Heart right ventricle (tissue), 16 donors: ENCODE measurements around the gene CD163. TPM values are rescaled to one million over a fixed set of nuclear protein-coding genes. Genes with fewer than 3 reads are reported as not detected.
"Not testable (repeated sequence)": the region's sequence is repeated elsewhere in the genome, so short reads cannot be mapped to it uniquely, and the experiment has no call there.

Experiments used
- ATAC-seq, 8 donors: fragments of 200-7000 bp; cut with Tn5 transposase; one replicate each; pipeline ENCODE4 v1.9.1; 2020; ENCODE audit warnings: mild to moderate bottlenecking in 8 of 8, moderate library complexity in 8 of 8, moderate number of reproducible peaks in 1 of 8
- DNase-seq, 2 donors: peaks; one replicate each; pipeline ENCODE4 v3.0.0-alpha.2; 2020
- H3K27ac ChIP-seq, 10 donors: fragments of 200-600 bp; sonication (generic) in 2 of 10; one replicate each; pipeline versions ENCODE4 v1.5.0 to v1.8.0; 2020 to 2022; ENCODE audit warnings: mild to moderate bottlenecking in 3 of 10
- H3K27me3 ChIP-seq, 7 donors: fragments of 200-600 bp; one replicate each; pipeline ENCODE4 v1.8.0; 2021 to 2022; ENCODE audit warnings: mild to moderate bottlenecking in 2 of 7
- H3K36me3 ChIP-seq, 9 donors: fragments of 200-600 bp; sonication (generic) in 1 of 9; one replicate each; pipeline versions ENCODE4 v1.5.0 to v1.8.0; 2020 to 2022; ENCODE audit warnings: mild to moderate bottlenecking in 2 of 9
- H3K4me1 ChIP-seq, 9 donors: fragments of 200-600 bp; sonication (generic) in 1 of 9; one replicate each; pipeline versions ENCODE4 v1.5.0 to v1.8.0; 2020 to 2022; ENCODE audit warnings: mild to moderate bottlenecking in 4 of 9
- H3K4me3 ChIP-seq, 10 donors: fragments of 200-600 bp; sonication (generic) in 2 of 10; one replicate each; pipeline versions ENCODE4 v1.5.0 to v1.8.0; 2020 to 2022; ENCODE audit warnings: mild to moderate bottlenecking in 7 of 10, moderate library complexity in 2 of 10
- H3K9me3 ChIP-seq, 11 donors: fragments of 200-600 bp in 10 of 11; sonication (generic) in 2 of 11; one replicate each; pipeline versions ENCODE4 v1.5.0 to v1.8.0; 2013 to 2022; ENCODE audit warnings: mild to moderate bottlenecking in 2 of 11, control low read depth in 1 of 11, moderate library complexity in 1 of 11
- WGBS, 2 donors: extraction: QIAGEN DNeasy Blood & Tissue Kit; methylation state at CpG; one replicate each; pipeline ENCODE4 v1.1.7; 2013; ENCODE audit warnings: inconsistent platforms in 1 of 2; 5-methylcytosine and 5-hydroxymethylcytosine counted together
- intact Hi-C, 10 donors: fragments of 100-400 bp; cut with DNase I; formaldehyde crosslinking; loops; one replicate each; pipeline versions ENCODE4 v1.11.1 to v1.14.2; 2022
- polyA plus RNA-seq, 2 donors: library from polyadenylated mRNA; stranded (reverse); fragments of 200-250 nt; gene quantifications; one replicate each; pipeline ENCODE4 v1.2.3, GENCODE V29; 2013
- total RNA-seq, 10 donors: library from RNA; stranded (reverse); fragmentation: NEBNext Ultra II Directional in 3 of 10; extraction: Animal tissue kit (Norgen Biotek cat#: 25700) in 3 of 10; gene quantifications; one replicate each; pipeline versions ENCODE4 v1.2.1 to v1.2.4, GENCODE V29; 2021 to 2023
- TF ChIP-seq, protein P1 (sequence below), 9 donors: fragments of 200-600 bp; sonication (generic) in 2 of 9; IDR thresholded peaks; one replicate each; pipeline versions ENCODE4 v1.5.0 to v1.8.0; 2021 to 2022; ENCODE audit warnings: antibody characterized with exemption in 9 of 9, mild to moderate bottlenecking in 5 of 9, moderate library complexity in 1 of 9
- donor health status: Arrhythmogenic right ventricular cardiomyopathy.
- donor health status: ischemic (EF 13 %, LVEDD 7.1; RV severe dilation, severe dysfunction).
- donor health status: healthy with polysubstance abuse.
- donor health status: DM: no; HTN: yes; CAD: no.
- donor health status: DM: no; HTN: no; CAD: no.
- donor health status: ischemic (EF 25% LVEDD 6.9; RV normal size, moderate dysfunction).
- donor health status: ischemic (EF 25% LVEDD 5.7; RV mildly dilated, moderate dysfunction).
- donor health status: healthy.
- donor health status: DM: yes; HTN: yes; CAD: no.
- donor health status: Ischemic cardiomyopathy.
- donor health status: ischemic (EF 35%, LVEDD 5.7; RV mildly dilated, moderate dysfunction).
- donor health status: nonischemic (EF 11% LVEDD 7.7; RV severe dilation, severe dysfunction).
- donor health status: DM: yes; HTN: yes; CAD: no.
- donor health status: PGD.
- donor health status: ischemic (EF 29% LVEDD 5.4; RV normal size, mild dysfunction).
- donor health status: nonischemic (EF 23%, LVEDD 6.1; RV moderate dilation, normal function).

The CD163 gene
- total and polyA plus RNA-seq, 12 donors, result 4.5 to 184 (median 26.0) TPM

GRCh38 chr12:7444537-7444936 lies 59.0 kb downstream of the CD163 start:
- WGBS, 2 donors, result 75 to 76% methylated on average over 4 of the region's 4 CpGs
- TF ChIP-seq, protein P1, sequence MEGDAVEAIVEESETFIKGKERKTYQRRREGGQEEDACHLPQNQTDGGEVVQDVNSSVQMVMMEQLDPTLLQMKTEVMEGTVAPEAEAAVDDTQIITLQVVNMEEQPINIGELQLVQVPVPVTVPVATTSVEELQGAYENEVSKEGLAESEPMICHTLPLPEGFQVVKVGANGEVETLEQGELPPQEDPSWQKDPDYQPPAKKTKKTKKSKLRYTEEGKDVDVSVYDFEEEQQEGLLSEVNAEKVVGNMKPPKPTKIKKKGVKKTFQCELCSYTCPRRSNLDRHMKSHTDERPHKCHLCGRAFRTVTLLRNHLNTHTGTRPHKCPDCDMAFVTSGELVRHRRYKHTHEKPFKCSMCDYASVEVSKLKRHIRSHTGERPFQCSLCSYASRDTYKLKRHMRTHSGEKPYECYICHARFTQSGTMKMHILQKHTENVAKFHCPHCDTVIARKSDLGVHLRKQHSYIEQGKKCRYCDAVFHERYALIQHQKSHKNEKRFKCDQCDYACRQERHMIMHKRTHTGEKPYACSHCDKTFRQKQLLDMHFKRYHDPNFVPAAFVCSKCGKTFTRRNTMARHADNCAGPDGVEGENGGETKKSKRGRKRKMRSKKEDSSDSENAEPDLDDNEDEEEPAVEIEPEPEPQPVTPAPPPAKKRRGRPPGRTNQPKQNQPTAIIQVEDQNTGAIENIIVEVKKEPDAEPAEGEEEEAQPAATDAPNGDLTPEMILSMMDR (IDR thresholded peaks at IDR 0.05), result no peak
- Histone ChIP-seq H3K27me3 (peaks cover 0 to 33% (median 28%) of the 10 kb centered on the region in 7 donors), H3K4me3 (no peak overlapping the region), H3K4me1 (peaks cover 0 to 6% (median 0%) of the 10 kb centered on the region in 9 donors), H3K36me3 (no peaks in the 10 kb centered on the region), H3K27ac (peak overlapping the region in 1 of 10 donors; percentile 12), H3K9me3 (peaks cover 0 to 1% (median 0%) of the 10 kb centered on the region in 11 donors)
- DNase-seq, result no peak
- intact Hi-C loops, result no loop called here
- ATAC-seq, result no peak

GRCh38 chr12:7444076-7444475 lies 59.5 kb downstream of the CD163 start, which contains the start of gene CD163L1:
CD163L1 (minus strand) TSS chr12:7444153; CDS start chr12:7444127, 26 bp downstream.
- Histone ChIP-seq H3K27ac (peak within 1 kb of the TSS in 1 of 10 donors; percentile 42), H3K4me1 (peaks cover 0 to 6% (median 0%) of the 10 kb centered on the region in 9 donors), H3K4me3 (peak within 1 kb of the TSS in 3 of 10 donors; percentile 2 to 22 (median 7)), H3K36me3 (no peaks in the 10 kb centered on the region), H3K9me3 (no peaks in the 10 kb centered on the region), H3K27me3 (peaks cover 0 to 33% (median 29%) of the 10 kb centered on the region in 7 donors)
- intact Hi-C loops, result no loop called here
- DNase-seq (no peak), ATAC-seq (peak in 1 of 8 donors; percentile 48)
- 41 to 62% methylated on average over 2 of the region's 2 CpGs for WGBS, 2 donors
- TF ChIP-seq, protein P1 (IDR thresholded peaks at IDR 0.05), result no peak

GRCh38 chr12:7441216-7441615 lies 62.4 kb downstream of the CD163 start:
- TF ChIP-seq, protein P1 (IDR thresholded peaks at IDR 0.05), result no peak
- Histone ChIP-seq H3K36me3 (no peaks in the 10 kb centered on the region), H3K4me1 (peaks cover 0 to 6% (median 0%) of the 10 kb centered on the region in 9 donors), H3K9me3 (no peaks in the 10 kb centered on the region), H3K27ac (no peak overlapping the region), H3K27me3 (peaks cover 0 to 43% (median 33%) of the 10 kb centered on the region in 7 donors), H3K4me3 (no peak overlapping the region)
- DNase-seq (no peak), ATAC-seq (no peak)
- intact Hi-C loops, result no loop called here
- WGBS, 2 donors, result 83 to 97% methylated on average over 1 of the region's 1 CpG

GRCh38 chr12:7439579-7440505 lies 63.7 kb downstream of the CD163 start:
- 9 to 12% methylated on average over 81 to 84 of the region's 84 CpGs for WGBS, 2 donors
- peak; percentile 8 to 37 for DNase-seq
- no peaks in the 10 kb centered on the region for H3K9me3 ChIP-seq
- TF ChIP-seq, protein P1 (IDR thresholded peaks at IDR 0.05), result no peak
- intact Hi-C loops, result no loop called here
- no peak overlapping the region for H3K27ac ChIP-seq
- H3K27me3 ChIP-seq, result peaks cover 0 to 43% (median 34%) of the 10 kb centered on the region in 7 donors
- H3K36me3 ChIP-seq, result no peaks in the 10 kb centered on the region
- H3K4me1 ChIP-seq, result peaks cover 0 to 5% (median 0%) of the 10 kb centered on the region in 9 donors
- ATAC-seq, result peak in 7 of 8 donors; percentile 24 to 78 (median 47)
- H3K4me3 ChIP-seq, result peak overlapping the region in 6 of 10 donors; percentile 2 to 39 (median 24)

DNA sequence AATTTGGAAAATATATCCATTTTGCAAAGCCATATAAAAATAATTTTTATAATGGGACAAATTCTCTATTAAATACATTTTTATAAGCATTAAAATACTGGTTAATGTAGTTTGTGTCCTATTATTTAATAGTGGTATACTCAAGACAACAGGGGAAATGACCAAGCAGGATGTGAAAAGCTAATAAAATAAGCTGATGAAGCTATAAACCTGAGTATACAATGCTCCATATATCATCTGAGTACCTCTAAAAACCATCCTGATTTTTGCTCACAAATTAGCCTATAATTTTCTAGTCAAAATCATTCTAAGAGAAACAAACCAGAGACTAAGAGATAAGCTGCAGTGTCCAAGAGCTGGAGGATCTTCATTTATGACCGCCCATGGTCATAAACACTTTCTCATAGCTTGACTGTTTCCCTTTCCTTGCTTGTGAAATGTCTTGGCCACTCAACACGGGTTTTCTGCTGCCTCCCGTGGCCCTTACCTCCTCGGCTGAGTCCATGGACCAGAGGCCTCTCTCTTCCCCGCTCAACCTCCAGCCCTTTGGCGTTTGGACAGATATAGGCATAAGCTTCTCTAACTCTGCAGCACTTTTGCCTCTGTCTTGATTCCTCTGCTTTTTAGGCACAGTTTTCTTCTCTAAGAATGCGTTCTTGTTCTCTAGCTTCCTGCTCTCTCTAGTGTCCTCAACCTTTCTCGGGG lies 65.1 kb downstream of the CD163 start:
- H3K27ac ChIP-seq, H3K36me3 ChIP-seq, H3K4me3 ChIP-seq, H3K4me1 ChIP-seq, DNase-seq, H3K9me3 ChIP-seq, intact Hi-C loops, ATAC-seq: not testable (repeated sequence)
- WGBS, 2 donors, result 87 to 89% methylated on average over 8 of the region's 8 CpGs
- peaks cover 0 to 43% (median 34%) of the 10 kb centered on the region in 7 donors for H3K27me3 ChIP-seq

DNA sequence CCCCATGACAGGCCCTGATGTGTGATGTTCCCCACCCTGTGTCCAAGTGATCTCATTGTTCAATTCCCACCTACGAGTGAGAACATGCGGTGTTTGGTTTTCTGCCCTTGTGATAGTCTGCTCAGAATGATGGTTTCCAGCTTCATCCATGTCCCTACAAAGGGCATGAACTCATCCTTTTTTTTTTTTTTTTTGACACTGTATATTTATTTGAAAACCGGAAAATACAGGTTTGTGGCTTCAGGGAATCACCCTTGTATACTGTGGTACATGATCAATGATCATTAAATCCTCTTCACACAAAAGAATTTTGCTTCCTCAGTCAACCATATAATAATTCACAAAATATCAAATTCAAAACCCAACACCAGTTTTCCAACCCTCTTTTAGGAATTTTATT lies 66.1 kb downstream of the CD163 start:
- WGBS, 2 donors, result 83 to 94% methylated on average over 3 of the region's 3 CpGs
- H3K4me1 ChIP-seq, H3K27ac ChIP-seq, H3K36me3 ChIP-seq, intact Hi-C loops, ATAC-seq, DNase-seq, H3K4me3 ChIP-seq, H3K9me3 ChIP-seq: not testable (repeated sequence)
- peaks cover 0 to 41% (median 34%) of the 10 kb centered on the region in 7 donors for H3K27me3 ChIP-seq
